Astrocyte (in vitro differentiated cells and primary cell): ENCODE results near the gene PISD. TPM values are rescaled to one million over a fixed set of nuclear protein-coding genes. Genes with fewer than 3 reads are reported as not detected.

Experiments
- DNase-seq: peaks from one replicate; pipeline ENCODE4 v3.0.0-alpha.2; 2010; ENCODE audit warnings: low read depth
- FAIRE-seq: peaks from 2 replicates; lab custom pipeline; 2011; peaks lifted over from hg19 to GRCh38; lab: Jason Lieb, UNC
- H2AFZ ChIP-seq: 2 replicates; pipeline ENCODE4 v1.6.0; 2012; ENCODE audit warnings: low read depth, low read length, inconsistent platforms
- H3K27ac ChIP-seq: 2 replicates; pipeline ENCODE4 v1.5.1; 2011; ENCODE audit warnings: low read depth, low read length, inconsistent platforms
- H3K27me3 ChIP-seq: 2 replicates; pipeline ENCODE4 v1.6.0; 2011; ENCODE audit warnings: low read length, inconsistent platforms; ENCODE audit not compliant: insufficient read depth
- H3K36me3 ChIP-seq: 2 replicates; pipeline ENCODE4 v1.5.1; 2011; ENCODE audit warnings: low read length, inconsistent platforms; ENCODE audit not compliant: insufficient read depth
- H3K4me1 ChIP-seq: 2 replicates; pipeline ENCODE4 v1.5.1; 2011; ENCODE audit warnings: low read length, inconsistent platforms; ENCODE audit not compliant: insufficient read depth
- H3K4me2 ChIP-seq: 2 replicates; pipeline ENCODE4 v1.6.0; 2012; ENCODE audit warnings: low read length, inconsistent platforms
- H3K4me3 ChIP-seq: 2 replicates; pipeline ENCODE4 v1.5.1; 2011; ENCODE audit warnings: low read depth, mild to moderate bottlenecking, low read length, inconsistent platforms; ENCODE audit not compliant: insufficient read depth
- H3K79me2 ChIP-seq: 2 replicates; pipeline ENCODE4 v1.6.0; 2012; ENCODE audit warnings: mild to moderate bottlenecking, low read length, inconsistent platforms; ENCODE audit not compliant: insufficient read depth
- H3K9ac ChIP-seq: 2 replicates; pipeline ENCODE4 v1.6.0; 2012; ENCODE audit warnings: mild to moderate bottlenecking, low read length, inconsistent platforms
- H3K9me3 ChIP-seq: 2 replicates; pipeline ENCODE4 v1.5.1; 2012; ENCODE audit warnings: low read depth, mild to moderate bottlenecking, low read length, inconsistent platforms; ENCODE audit not compliant: insufficient read depth
- H4K20me1 ChIP-seq: 2 replicates; pipeline ENCODE4 v1.6.0; 2012; ENCODE audit warnings: low read length, inconsistent platforms; ENCODE audit not compliant: insufficient read depth
- H3K27ac Mint-ChIP-seq: one replicate; pipeline ENCODE4 v1.8.0; 2021; ENCODE audit warnings: mild to moderate bottlenecking, mixed read lengths; ENCODE audit not compliant: unreplicated experiment
- H3K27me3 Mint-ChIP-seq: one replicate; pipeline ENCODE4 v1.8.0; 2021; ENCODE audit warnings: low read depth, mixed read lengths; ENCODE audit not compliant: unreplicated experiment
- H3K36me3 Mint-ChIP-seq: one replicate; pipeline ENCODE4 v1.8.0; 2021; ENCODE audit warnings: low read depth, mixed read lengths; ENCODE audit not compliant: unreplicated experiment
- H3K4me1 Mint-ChIP-seq: one replicate; pipeline ENCODE4 v1.8.0; 2021; ENCODE audit warnings: low read depth, mixed read lengths; ENCODE audit not compliant: unreplicated experiment
- H3K4me3 Mint-ChIP-seq: one replicate; pipeline ENCODE4 v1.8.0; 2021; ENCODE audit warnings: mild to moderate bottlenecking, moderate library complexity, mixed read lengths; ENCODE audit not compliant: unreplicated experiment
- H3K9me3 Mint-ChIP-seq: one replicate; pipeline ENCODE4 v1.8.0; 2021; ENCODE audit warnings: mild to moderate bottlenecking, mixed read lengths; ENCODE audit not compliant: unreplicated experiment
- CTCF ChIP-seq: IDR thresholded peaks from 2 replicates; pipeline ENCODE4 v1.5.1; 2011; ENCODE audit warnings: low read depth, mild to moderate bottlenecking, inconsistent platforms, low read length, moderate library complexity; ENCODE audit not compliant: insufficient read depth
- EZH2 ChIP-seq: IDR thresholded peaks from 2 replicates; pipeline ENCODE4 v1.6.1; 2012; ENCODE audit warnings: mild to moderate bottlenecking, low read length, inconsistent platforms; ENCODE audit not compliant: insufficient read depth
- total RNA-seq: library from RNA; stranded (reverse); gene quantifications from 2 replicates; pipeline ENCODE4 v1.2.1, GENCODE V29; 2021

The PISD gene
- total RNA-seq, 1 donor from 2014 or later, result 43.2 TPM

GRCh38 chr22:31646186-31647019 lies 15.6 kb downstream of the PISD start:
- H3K4me2 ChIP-seq, result peak overlapping the region; percentile 50
- peak overlapping the region; percentile 97 for H3K27ac ChIP-seq
- H3K27ac Mint-ChIP-seq, result peak overlapping the region; percentile 97
- peak; percentile 99 for DNase-seq
- no peak for TF ChIP-seq EZH2
- TF ChIP-seq CTCF, result no peak
- no peaks in the 10 kb centered on the region for H3K36me3 ChIP-seq
- H3K4me3 Mint-ChIP-seq, result no peak overlapping the region
- no peaks in the 10 kb centered on the region for H3K9me3 ChIP-seq
- H3K36me3 Mint-ChIP-seq, result peaks cover 9% of the 10 kb centered on the region
- peaks cover 34% of the 10 kb centered on the region for H3K79me2 ChIP-seq
- H3K4me1 Mint-ChIP-seq, result peaks cover 36% of the 10 kb centered on the region
- no peak overlapping the region for H2AFZ ChIP-seq
- H3K27me3 Mint-ChIP-seq, result no peaks in the 10 kb centered on the region
- peaks cover 36% of the 10 kb centered on the region for H3K4me1 ChIP-seq
- peak overlapping the region; percentile 81 for H3K9ac ChIP-seq
- no peaks in the 10 kb centered on the region for H3K9me3 Mint-ChIP-seq
- no peak overlapping the region for H3K4me3 ChIP-seq
- H4K20me1 ChIP-seq, result peaks cover 10% of the 10 kb centered on the region
- H3K27me3 ChIP-seq, result no peaks in the 10 kb centered on the region
- peak; percentile 39 for FAIRE-seq

GRCh38 chr22:31639436-31640039 lies 22.5 kb downstream of the PISD start:
- no peak overlapping the region for H3K27ac ChIP-seq
- H3K9me3 Mint-ChIP-seq, result no peaks in the 10 kb centered on the region
- DNase-seq (no peak), FAIRE-seq (no peak)
- peaks cover 46% of the 10 kb centered on the region for H4K20me1 ChIP-seq
- H3K27me3 ChIP-seq, result no peaks in the 10 kb centered on the region
- H3K9me3 ChIP-seq, result no peaks in the 10 kb centered on the region
- H3K4me3 Mint-ChIP-seq, result no peak overlapping the region
- H3K9ac ChIP-seq, result no peak overlapping the region
- peaks cover 13% of the 10 kb centered on the region for H3K4me1 Mint-ChIP-seq
- peaks cover 56% of the 10 kb centered on the region for H3K79me2 ChIP-seq
- TF ChIP-seq EZH2 (no peak), CTCF (no peak)
- peaks cover 11% of the 10 kb centered on the region for H3K36me3 Mint-ChIP-seq
- H3K4me2 ChIP-seq, result no peak overlapping the region
- H3K4me3 ChIP-seq, result no peak overlapping the region
- no peak overlapping the region for H2AFZ ChIP-seq
- H3K27me3 Mint-ChIP-seq, result no peaks in the 10 kb centered on the region
- peak overlapping the region; percentile 4 for H3K27ac Mint-ChIP-seq
- H3K4me1 ChIP-seq, result peaks cover 3% of the 10 kb centered on the region
- H3K36me3 ChIP-seq, result no peaks in the 10 kb centered on the region
